Myocyte (in vitro differentiated cells): ENCODE results near the gene LRRC8C. TPM values are rescaled to one million over a fixed set of nuclear protein-coding genes. Genes with fewer than 3 reads are reported as not detected.

Source experiments
- DNase-seq: peaks from one replicate; pipeline ENCODE4 v3.0.0-alpha.2; 2012; ENCODE audit warnings: low read depth
- total RNA-seq: library from RNA; depleted of rRNA; stranded (reverse); fragments of >200 nt; gene quantifications from 2 replicates; pipeline ENCODE4 v1.2.3, GENCODE V29; 2014

The LRRC8C gene
- total RNA-seq, 1 donor from 2014 or later, result 1.8 TPM

DNA sequence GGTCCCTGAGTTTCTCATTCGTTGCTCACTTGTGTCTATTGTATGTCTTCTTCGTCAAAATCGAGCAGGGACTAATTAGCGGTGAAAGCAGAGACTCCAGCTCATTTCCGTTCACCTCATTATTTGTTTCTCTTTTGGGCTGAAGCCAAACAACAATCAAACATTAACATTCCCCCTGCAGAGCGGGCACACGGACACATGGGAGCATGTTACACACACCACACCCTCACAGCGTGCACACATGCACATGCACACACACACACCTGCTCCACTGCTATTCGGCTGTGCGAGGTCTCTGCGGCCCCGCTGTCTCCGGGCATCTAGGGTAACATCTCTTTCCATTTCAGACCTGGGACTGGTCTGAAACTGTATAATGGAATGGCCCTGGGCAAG is 129.5 kb downstream of the LRRC8C start:
- no peak for DNase-seq

DNA sequence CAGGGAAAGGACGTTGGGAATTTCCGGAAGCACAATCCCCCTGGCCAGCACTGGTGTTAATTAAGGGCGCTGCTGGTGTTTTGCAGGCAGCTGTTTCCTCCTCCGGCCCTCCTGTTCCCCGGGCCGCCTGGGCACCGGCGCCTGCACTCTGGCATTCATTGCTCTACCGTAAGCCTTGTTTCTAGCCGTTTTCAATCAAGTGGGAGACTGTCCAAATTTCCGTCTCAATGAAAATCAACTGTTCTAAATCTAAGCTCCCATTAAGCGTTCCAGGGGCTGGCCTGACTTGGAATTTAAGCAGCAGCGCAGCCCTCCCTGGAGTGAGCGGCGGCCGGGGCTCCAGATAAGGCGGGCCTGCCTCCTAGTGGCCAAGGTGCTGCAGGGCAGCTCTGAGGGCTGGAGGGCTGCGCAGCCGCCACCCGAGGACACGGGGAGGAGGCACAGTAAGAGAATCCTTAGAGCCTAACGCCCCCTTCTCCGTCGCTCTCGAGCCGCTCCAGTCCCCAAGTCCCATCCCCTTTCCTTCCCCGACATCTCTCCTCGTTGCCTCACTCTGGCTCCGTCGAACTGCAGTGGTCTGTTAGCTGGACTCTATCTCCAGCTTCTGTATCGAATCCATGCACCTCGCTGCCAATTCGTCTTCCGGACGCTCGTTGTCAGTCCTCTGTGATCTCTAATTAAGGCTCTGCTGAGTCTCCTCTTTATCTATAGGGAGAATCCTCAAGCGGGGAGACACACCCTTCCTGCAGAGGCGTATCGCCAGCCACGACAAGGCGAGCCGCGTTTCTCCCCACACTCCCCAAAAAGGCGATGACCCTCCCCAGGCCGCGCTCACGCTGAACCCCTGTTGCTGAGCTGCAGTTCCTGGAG is 130.1 kb downstream of the LRRC8C start:
- DNase-seq, result peak; percentile 84

DNA sequence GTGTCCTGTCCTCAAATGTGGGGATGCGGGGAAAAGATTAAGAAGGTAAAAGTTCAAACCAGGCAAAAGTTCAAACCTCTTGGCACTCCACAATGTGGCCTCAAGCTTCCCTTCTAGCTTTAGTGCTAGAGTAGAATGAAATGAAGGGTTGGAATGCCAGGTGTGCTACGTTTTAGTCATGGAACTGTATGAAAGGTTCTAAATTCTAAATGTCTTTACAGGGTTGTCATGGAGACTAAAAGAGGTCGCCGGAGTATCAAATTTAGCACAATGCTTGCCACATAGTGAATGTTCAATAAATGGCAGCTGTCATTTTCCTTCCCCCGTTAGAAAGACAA is 130.7 kb downstream of the LRRC8C start:
- peak; percentile 2 for DNase-seq

DNA sequence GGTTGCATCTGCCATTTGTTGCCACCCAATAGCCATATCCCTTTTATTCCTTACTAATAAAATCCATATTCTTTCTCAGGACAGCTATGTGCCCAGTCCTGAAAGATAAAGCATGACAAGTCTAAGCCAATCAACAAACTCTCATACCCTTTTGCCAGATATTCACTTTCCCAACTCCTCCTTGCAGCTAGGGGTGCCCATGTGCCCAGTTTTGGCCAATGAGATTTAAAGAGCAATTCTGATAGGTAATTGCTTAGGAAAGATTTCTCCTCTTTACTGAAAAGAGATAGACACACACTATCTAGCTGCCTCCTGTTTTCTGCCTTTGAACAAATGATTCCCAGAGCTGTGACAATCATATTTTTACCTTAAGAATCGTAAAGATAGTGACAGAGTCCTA is 132.9 kb downstream of the LRRC8C start:
- DNase-seq, result no peak

DNA sequence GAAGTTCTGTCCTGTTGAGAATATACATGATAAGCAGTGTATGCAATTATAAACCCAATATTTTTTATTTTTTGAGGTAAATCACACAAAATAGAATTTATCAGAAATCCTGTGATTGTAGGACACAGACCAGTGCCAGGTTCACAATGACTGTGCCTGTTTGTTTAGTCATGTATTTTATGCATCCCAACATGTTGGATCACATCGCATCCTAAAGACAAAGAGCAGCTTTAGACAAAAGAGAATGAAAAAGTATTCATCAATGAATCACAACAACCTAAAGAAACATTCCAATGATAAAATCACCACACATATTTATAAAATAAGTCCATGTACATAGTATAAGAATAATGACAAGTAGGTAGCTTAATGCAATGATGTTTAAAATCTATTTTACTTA is 134.7 kb downstream of the LRRC8C start:
- no peak for DNase-seq

Other genes starting within 250 kb of the LRRC8C start
- 11.6 and 14.8 TPM in 2 replicates for gene LRRC8B, start 108.3 kb upstream of the LRRC8C start, total RNA-seq
- 16.7 and 18.0 TPM in 2 replicates for gene LRRC8D, start 187.9 kb downstream of the LRRC8C start, total RNA-seq